RWPE1 (cell line): ENCODE results near the gene ITIH3.

Source experiments
- CTCF ChIA-PET: fragments of 350-600 bp; sonication (Branson Sonifier 250); formaldehyde crosslinking; extraction: SDS; loops from one replicate; lab custom pipeline; 2021; lab: Yijun Ruan, JAX
- POLR2A ChIA-PET: fragments of 400-600 bp; formaldehyde crosslinking; extraction: SDS; loops from one replicate; lab custom pipeline; 2020; ENCODE audit warnings: antibody characterized with exemption; ENCODE audit not compliant: low non-redundant PET; lab: Yijun Ruan, JAX
- DNase-seq: peaks from one replicate; pipeline ENCODE4 v3.0.0; 2012; ENCODE audit warnings: low spot score
- H3K27ac ChIP-seq: fragments of 450-650 bp; 2 replicates; pipeline ENCODE4 v1.5.1; 2017
- TF ChIP-seq, protein P1 (sequence below): fragments of 450-650 bp; conservative IDR thresholded peaks from 2 replicates; pipeline ENCODE4 v1.5.1; 2017; ENCODE audit warnings: low read depth, mild to moderate bottlenecking

Gene ITIH3

DNA sequence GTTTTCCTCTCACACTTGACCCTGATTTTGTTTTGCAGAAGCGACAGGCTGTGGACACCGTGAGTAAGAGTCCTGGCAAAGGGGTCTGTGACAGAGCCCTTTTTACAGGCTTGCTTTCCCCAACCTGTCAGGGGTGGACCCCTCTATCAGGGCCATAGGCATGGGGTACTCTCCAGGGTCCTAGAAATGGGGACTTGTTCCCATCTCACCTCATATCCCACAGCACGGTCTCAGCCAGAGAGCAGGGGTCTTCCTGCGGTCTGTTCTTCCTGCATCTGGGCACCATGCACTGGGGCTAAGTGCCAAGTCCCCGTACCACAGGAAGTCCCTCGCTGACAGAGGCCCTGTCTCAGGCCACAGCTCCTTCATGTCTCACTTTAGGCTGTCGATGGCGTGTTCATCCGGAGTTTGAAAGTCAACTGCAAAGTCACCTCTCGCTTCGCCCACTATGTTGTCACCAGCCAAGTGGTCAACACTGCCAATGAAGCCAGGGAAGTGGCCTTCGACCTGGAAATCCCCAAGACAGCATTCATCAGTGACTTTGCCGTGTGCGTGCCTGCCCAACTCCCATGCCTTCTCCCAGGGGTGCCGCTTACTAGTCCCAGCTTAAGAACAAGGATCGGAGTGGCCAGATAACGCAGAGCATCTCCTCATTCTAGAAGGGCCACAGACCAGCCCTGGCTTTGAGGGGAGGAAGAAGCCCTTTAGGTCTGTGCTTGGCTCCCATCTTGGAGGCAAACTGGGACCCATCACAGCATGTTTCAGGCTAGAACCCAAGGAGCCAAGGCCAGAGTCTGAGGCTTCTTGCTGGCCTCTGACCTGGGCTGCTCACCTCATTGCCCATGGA, 16.4 kb upstream of the ITIH3 start:
- ChIA-PET CTCF (no interaction called here), POLR2A (no interaction called here)
- TF ChIP-seq, protein P1, sequence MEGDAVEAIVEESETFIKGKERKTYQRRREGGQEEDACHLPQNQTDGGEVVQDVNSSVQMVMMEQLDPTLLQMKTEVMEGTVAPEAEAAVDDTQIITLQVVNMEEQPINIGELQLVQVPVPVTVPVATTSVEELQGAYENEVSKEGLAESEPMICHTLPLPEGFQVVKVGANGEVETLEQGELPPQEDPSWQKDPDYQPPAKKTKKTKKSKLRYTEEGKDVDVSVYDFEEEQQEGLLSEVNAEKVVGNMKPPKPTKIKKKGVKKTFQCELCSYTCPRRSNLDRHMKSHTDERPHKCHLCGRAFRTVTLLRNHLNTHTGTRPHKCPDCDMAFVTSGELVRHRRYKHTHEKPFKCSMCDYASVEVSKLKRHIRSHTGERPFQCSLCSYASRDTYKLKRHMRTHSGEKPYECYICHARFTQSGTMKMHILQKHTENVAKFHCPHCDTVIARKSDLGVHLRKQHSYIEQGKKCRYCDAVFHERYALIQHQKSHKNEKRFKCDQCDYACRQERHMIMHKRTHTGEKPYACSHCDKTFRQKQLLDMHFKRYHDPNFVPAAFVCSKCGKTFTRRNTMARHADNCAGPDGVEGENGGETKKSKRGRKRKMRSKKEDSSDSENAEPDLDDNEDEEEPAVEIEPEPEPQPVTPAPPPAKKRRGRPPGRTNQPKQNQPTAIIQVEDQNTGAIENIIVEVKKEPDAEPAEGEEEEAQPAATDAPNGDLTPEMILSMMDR: no peak
- no peak for DNase-seq
- H3K27ac ChIP-seq: no peak overlapping the region

DNA sequence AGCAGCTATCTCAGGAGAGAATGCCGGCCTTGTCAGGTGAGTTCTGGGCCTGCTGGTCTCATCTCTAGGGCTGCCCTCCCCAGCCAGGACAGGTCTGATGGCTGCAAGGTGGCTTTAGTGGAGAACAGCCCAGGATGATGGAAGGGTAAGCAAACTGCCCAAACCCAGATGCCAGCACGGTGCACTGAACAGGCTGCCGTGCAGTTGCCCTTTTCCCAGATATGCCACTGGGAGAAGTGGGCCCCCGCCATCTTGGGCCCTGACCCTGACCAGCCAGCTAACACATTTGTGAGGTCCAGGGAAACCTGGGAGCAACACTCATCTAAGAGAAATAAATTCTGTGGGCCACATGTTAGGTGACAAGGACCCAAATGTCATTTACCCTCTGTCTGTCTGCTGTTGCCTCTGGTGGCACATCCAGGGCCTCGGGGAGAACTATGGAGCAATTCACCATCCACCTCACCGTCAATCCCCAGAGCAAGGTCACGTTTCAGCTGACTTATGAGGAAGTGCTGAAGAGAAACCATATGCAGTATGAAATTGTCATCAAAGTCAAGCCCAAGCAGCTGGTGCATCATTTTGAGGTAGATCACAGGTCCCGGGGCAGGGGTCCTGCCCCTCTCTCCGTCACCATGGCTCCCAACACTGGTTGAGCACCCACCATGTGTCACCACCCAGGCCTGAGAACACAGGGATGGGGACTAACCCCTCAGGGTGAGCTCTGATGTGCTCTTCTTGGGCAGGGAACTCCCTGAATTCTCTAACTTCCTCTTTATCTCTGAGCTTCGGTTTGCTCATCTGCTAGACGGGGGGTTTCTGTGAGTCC, 15.4 kb upstream of the ITIH3 start:
- DNase-seq: no peak
- ChIA-PET POLR2A (no interaction called here), CTCF (no interaction called here)
- no peak overlapping the region for H3K27ac ChIP-seq
- TF ChIP-seq, protein P1: no peak

DNA sequence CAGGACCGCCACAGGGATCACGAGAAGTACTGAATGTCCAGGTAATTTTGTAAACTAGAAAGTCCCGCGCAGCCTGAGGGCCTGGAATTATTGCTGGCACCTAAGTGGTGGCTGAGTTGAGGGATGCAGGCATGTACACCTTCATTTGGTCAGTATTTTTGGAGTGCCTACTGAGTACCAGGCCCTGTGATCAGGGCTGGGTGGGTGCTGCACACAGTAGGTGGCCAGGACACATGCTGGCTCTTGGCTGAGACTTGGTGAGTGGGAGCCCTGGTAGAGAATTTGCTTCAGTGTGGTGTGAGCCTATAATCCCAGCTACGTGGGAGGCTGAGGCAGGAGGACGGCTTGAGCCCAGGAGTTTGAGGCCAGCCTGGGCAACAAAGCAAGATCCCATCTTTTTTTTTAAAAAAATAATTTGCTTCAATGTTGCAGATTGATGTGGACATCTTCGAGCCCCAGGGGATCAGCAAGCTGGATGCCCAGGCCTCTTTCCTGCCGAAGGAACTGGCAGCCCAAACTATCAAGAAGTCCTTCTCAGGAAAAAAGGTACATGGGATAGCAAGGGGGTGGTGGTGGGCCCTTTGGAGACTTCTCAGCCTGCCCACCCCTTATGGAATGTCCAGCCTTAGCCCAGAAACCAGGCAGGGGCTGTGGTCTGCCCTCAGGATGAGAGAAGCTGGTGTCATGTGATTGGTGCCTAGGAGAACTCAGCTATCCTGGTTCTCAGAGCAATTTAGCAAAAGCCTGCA, 14.6 kb upstream of the ITIH3 start:
- DNase-seq: no peak
- no peak overlapping the region for H3K27ac ChIP-seq
- TF ChIP-seq, protein P1: no peak
- ChIA-PET POLR2A (no interaction called here), CTCF (no interaction called here)

DNA sequence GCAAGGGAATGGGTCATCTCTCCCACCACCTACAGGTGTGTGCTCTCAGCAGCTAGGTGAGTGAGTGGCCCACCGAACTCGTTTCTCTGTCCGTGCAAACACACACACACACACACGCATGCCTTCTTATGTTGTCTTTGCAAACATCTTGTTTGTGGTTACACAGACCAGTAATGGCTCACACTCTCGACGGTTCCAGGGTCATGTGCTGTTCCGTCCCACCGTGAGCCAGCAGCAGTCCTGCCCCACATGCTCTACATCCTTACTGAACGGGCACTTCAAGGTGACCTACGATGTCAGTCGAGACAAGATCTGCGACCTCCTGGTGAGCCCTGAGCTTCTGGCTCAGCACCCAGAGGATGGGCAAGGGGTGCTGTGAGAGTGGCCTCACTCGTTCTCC, 12.9 kb upstream of the ITIH3 start:
- TF ChIP-seq, protein P1: no peak
- DNase-seq: no peak
- ChIA-PET CTCF (no interaction called here), POLR2A (no interaction called here)
- H3K27ac ChIP-seq: no peak overlapping the region

DNA sequence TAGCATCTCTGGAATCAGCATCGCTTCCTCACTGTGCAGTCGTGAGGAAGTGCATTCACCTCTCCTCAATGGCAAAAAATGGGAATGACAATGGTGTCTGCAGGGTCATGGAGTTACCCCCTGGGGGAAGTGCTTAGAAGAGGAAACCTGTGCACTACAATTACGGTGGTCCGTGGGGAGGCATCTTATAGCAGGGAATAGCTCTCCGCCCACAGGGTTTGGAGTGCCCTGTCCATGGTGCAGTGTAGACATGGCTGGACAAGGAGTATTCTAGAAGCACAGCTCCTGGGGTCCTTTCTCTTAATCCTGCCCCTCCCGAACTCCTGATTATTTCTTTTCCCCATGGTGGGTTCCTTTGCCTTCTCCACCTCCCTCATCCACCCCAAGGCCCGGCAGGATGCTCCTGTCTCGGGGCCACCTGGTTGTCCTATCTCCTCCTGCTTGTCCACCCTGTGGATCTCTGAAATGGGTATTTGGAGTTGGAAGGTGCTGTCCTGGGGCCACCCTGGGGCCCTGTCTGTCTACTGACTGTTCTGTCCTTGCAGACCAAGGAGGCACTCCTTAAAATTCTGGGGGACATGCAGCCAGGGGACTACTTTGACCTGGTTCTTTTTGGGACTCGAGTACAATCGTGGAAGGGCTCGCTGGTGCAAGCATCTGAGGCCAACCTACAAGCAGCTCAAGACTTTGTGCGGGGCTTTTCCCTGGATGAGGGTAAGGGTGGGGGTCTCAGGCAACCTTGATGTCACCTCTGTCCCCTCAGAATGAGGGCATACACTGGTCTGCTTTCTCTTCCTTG, 12.0 kb upstream of the ITIH3 start:
- H3K27ac ChIP-seq: no peak overlapping the region
- no peak for DNase-seq
- POLR2A ChIA-PET: no interaction called here
- CTCF ChIA-PET: no interaction called here
- TF ChIP-seq, protein P1: no peak

DNA sequence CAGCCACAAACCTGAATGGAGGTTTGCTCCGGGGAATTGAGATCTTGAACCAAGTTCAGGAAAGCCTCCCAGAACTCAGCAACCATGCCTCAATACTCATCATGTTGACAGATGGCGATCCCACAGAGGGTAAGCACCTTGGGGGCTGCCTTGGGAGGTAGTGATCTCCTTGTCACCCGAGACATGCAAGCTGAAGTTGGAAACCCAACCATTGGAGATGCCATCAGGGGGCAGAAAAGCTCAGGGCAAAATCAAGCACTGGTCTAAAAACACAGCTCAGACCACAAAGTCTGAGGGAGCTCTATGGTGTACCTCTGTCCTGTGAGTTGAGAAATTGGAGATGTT, 11.4 kb upstream of the ITIH3 start:
- CTCF ChIA-PET: no interaction called here
- TF ChIP-seq, protein P1: no peak
- POLR2A ChIA-PET: no interaction called here
- no peak for DNase-seq
- no peak overlapping the region for H3K27ac ChIP-seq
